HEK293 (cell line): ENCODE data around the gene ACTG1.

Source experiments
- ATF2 ChIP-seq: fragments of 450-650 bp; formaldehyde crosslinking; IDR thresholded peaks from 2 replicates; pipeline ENCODE4 v1.5.1; 2016; ENCODE audit warnings: missing biosample characterization, missing genetic modification characterization, low read depth
- GLIS1 ChIP-seq: fragments of 450-650 bp; formaldehyde crosslinking; IDR thresholded peaks from 2 replicates; pipeline ENCODE4 v1.5.1; 2016; ENCODE audit warnings: missing biosample characterization, missing genetic modification characterization
- GLIS2 ChIP-seq: fragments of 450-650 bp; formaldehyde crosslinking; IDR thresholded peaks from 2 replicates; pipeline ENCODE4 v1.5.1; 2016; ENCODE audit warnings: missing biosample characterization, missing genetic modification characterization
- IKZF3 ChIP-seq: fragments of 450-650 bp; IDR thresholded peaks from 2 replicates; pipeline ENCODE4 v1.5.0; 2018; ENCODE audit warnings: missing biosample characterization, mild to moderate bottlenecking, missing genetic modification characterization, moderate library complexity
- KLF1 ChIP-seq: fragments of 450-650 bp; formaldehyde crosslinking; IDR thresholded peaks from 2 replicates; pipeline ENCODE4 v1.5.1; 2016; ENCODE audit warnings: missing biosample characterization, missing genetic modification characterization
- KLF16 ChIP-seq: fragments of 450-650 bp; formaldehyde crosslinking; IDR thresholded peaks from 2 replicates; pipeline ENCODE4 v1.5.1; 2017; ENCODE audit warnings: missing biosample characterization, missing genetic modification characterization
- KLF8 ChIP-seq: fragments of 450-650 bp; formaldehyde crosslinking; IDR thresholded peaks from 2 replicates; pipeline ENCODE4 v1.5.1; 2016; ENCODE audit warnings: missing biosample characterization, missing genetic modification characterization
- MYNN ChIP-seq: fragments of 450-650 bp; formaldehyde crosslinking; IDR thresholded peaks from 2 replicates; pipeline ENCODE4 v1.5.1; 2016; ENCODE audit warnings: missing biosample characterization, missing genetic modification characterization, borderline replicate concordance
- SALL2 ChIP-seq: fragments of 450-650 bp; formaldehyde crosslinking; IDR thresholded peaks from 2 replicates; pipeline ENCODE4 v1.5.0; 2017; ENCODE audit warnings: missing biosample characterization, mild to moderate bottlenecking, missing genetic modification characterization, borderline replicate concordance
- SP3 ChIP-seq: fragments of 450-650 bp; formaldehyde crosslinking; IDR thresholded peaks from 2 replicates; pipeline ENCODE4 v1.5.1; 2016; ENCODE audit warnings: missing biosample characterization, missing genetic modification characterization
- SP7 ChIP-seq: fragments of 450-650 bp; formaldehyde crosslinking; IDR thresholded peaks from 2 replicates; pipeline ENCODE4 v1.5.1; 2016; ENCODE audit warnings: missing biosample characterization, missing genetic modification characterization
- ZBTB10 ChIP-seq: fragments of 450-650 bp; formaldehyde crosslinking; IDR thresholded peaks from 2 replicates; pipeline ENCODE4 v1.5.1; 2016; ENCODE audit warnings: missing biosample characterization, missing genetic modification characterization
- ZBTB17 ChIP-seq: fragments of 450-650 bp; formaldehyde crosslinking; IDR thresholded peaks from 2 replicates; pipeline ENCODE4 v1.5.1; 2016; ENCODE audit warnings: missing biosample characterization, missing genetic modification characterization
- ZBTB20 ChIP-seq: fragments of 450-650 bp; formaldehyde crosslinking; IDR thresholded peaks from 2 replicates; pipeline ENCODE4 v1.5.1; 2016; ENCODE audit warnings: missing biosample characterization, missing genetic modification characterization
- ZNF341 ChIP-seq: fragments of 450-650 bp; formaldehyde crosslinking; IDR thresholded peaks from 2 replicates; pipeline ENCODE4; 2016; ENCODE audit warnings: low read depth, missing biosample characterization, missing genetic modification characterization
- ZNF423 ChIP-seq: fragments of 450-650 bp; formaldehyde crosslinking; IDR thresholded peaks from 2 replicates; pipeline ENCODE4 v1.5.1; 2016; ENCODE audit warnings: missing biosample characterization, missing genetic modification characterization
- ZNF600 ChIP-seq: fragments of 450-650 bp; formaldehyde crosslinking; IDR thresholded peaks from 2 replicates; pipeline ENCODE4 v1.5.1; 2016; ENCODE audit warnings: missing biosample characterization, missing genetic modification characterization
- ZNF692 ChIP-seq: fragments of 450-650 bp; formaldehyde crosslinking; IDR thresholded peaks from 2 replicates; pipeline ENCODE4 v1.5.1; 2016; ENCODE audit warnings: missing biosample characterization, missing genetic modification characterization
- ZNF701 ChIP-seq: fragments of 450-650 bp; formaldehyde crosslinking; IDR thresholded peaks from 2 replicates; pipeline ENCODE4 v1.5.1; 2016; ENCODE audit warnings: missing biosample characterization, missing genetic modification characterization
- ZNF76 ChIP-seq: fragments of 450-650 bp; formaldehyde crosslinking; IDR thresholded peaks from 2 replicates; pipeline ENCODE4; 2016; ENCODE audit warnings: low read depth, missing biosample characterization, missing genetic modification characterization, borderline replicate concordance
- ZSCAN16 ChIP-seq: fragments of 450-650 bp; formaldehyde crosslinking; IDR thresholded peaks from 2 replicates; pipeline ENCODE4 v1.5.1; 2016; ENCODE audit warnings: missing biosample characterization, missing genetic modification characterization
- TF ChIP-seq, protein P1 (sequence below): fragments of 450-650 bp; formaldehyde crosslinking; IDR thresholded peaks from 2 replicates; pipeline ENCODE4 v1.5.1; 2017; ENCODE audit warnings: missing biosample characterization, missing genetic modification characterization
- TF ChIP-seq, protein P2 (sequence below): fragments of 450-650 bp; formaldehyde crosslinking; optimal IDR thresholded peaks from 2 replicates; pipeline ENCODE3; 2016; ENCODE audit warnings: missing biosample characterization, mild to moderate bottlenecking, missing genetic modification characterization
- TF ChIP-seq, protein P3 (sequence below): fragments of 450-650 bp; formaldehyde crosslinking; IDR thresholded peaks from 2 replicates; pipeline ENCODE4 v1.5.1; 2017; ENCODE audit warnings: missing biosample characterization, missing genetic modification characterization
- TF ChIP-seq, protein P4 (sequence below): fragments of 450-650 bp; formaldehyde crosslinking; conservative IDR thresholded peaks from 2 replicates; pipeline ENCODE4 v1.5.1; 2016; ENCODE audit warnings: low read depth, missing biosample characterization, missing genetic modification characterization

The ACTG1 gene

GRCh38 chr17:81514739-81515529 lies 2.3 kb upstream of the ACTG1 start (continued):
- TF ChIP-seq ZBTB10 (tag by site-specific recombination) = peak; percentile 75
- no peak for TF ChIP-seq ZNF701
- TF ChIP-seq GLIS1 = peak; percentile 61
- TF ChIP-seq ZNF692 (tag by site-specific recombination) = 0 out of 2 replicates have a peak, but pooled peaks have one; percentile 13
- TF ChIP-seq ZBTB20 (tag by site-specific recombination) = peak; percentile 77
- peak; percentile 43; the same call in 1 of the 2 replicates for TF ChIP-seq ZNF600 (tag by site-specific recombination)
- TF ChIP-seq SP3 (tag by site-specific recombination) = peak; percentile 65
- TF ChIP-seq ZNF341 = peak; percentile 45; the same call in 1 of the 2 replicates
- TF ChIP-seq KLF1 (tag by site-specific recombination) = peak; percentile 73
- TF ChIP-seq ZSCAN16 (tag by site-specific recombination) = no peak
- peak; percentile 87 for TF ChIP-seq KLF16 (tag by site-specific recombination)
- peak; percentile 28; the same call in 1 of the 2 replicates for TF ChIP-seq SP7 (tag by site-specific recombination)
- TF ChIP-seq IKZF3 = 0 out of 2 replicates have a peak, but pooled peaks have one; percentile 10
- TF ChIP-seq, protein P1, sequence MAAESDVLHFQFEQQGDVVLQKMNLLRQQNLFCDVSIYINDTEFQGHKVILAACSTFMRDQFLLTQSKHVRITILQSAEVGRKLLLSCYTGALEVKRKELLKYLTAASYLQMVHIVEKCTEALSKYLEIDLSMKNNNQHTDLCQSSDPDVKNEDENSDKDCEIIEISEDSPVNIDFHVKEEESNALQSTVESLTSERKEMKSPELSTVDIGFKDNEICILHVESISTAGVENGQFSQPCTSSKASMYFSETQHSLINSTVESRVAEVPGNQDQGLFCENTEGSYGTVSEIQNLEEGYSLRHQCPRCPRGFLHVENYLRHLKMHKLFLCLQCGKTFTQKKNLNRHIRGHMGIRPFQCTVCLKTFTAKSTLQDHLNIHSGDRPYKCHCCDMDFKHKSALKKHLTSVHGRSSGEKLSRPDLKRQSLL (tag by site-specific recombination) = no peak
- TF ChIP-seq ZNF423 (tag by site-specific recombination) = no peak
- TF ChIP-seq KLF8 (tag by site-specific recombination) = peak; percentile 85
- TF ChIP-seq, protein P2, sequence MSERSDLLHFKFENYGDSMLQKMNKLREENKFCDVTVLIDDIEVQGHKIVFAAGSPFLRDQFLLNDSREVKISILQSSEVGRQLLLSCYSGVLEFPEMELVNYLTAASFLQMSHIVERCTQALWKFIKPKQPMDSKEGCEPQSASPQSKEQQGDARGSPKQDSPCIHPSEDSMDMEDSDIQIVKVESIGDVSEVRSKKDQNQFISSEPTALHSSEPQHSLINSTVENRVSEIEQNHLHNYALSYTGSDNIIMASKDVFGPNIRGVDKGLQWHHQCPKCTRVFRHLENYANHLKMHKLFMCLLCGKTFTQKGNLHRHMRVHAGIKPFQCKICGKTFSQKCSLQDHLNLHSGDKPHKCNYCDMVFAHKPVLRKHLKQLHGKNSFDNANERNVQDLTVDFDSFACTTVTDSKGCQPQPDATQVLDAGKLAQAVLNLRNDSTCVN (tag by site-specific recombination) = peak; percentile 63
- TF ChIP-seq, protein P3, sequence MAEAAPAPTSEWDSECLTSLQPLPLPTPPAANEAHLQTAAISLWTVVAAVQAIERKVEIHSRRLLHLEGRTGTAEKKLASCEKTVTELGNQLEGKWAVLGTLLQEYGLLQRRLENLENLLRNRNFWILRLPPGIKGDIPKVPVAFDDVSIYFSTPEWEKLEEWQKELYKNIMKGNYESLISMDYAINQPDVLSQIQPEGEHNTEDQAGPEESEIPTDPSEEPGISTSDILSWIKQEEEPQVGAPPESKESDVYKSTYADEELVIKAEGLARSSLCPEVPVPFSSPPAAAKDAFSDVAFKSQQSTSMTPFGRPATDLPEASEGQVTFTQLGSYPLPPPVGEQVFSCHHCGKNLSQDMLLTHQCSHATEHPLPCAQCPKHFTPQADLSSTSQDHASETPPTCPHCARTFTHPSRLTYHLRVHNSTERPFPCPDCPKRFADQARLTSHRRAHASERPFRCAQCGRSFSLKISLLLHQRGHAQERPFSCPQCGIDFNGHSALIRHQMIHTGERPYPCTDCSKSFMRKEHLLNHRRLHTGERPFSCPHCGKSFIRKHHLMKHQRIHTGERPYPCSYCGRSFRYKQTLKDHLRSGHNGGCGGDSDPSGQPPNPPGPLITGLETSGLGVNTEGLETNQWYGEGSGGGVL = no peak
- TF ChIP-seq MYNN (tag by site-specific recombination) = no peak
- no peak for TF ChIP-seq SALL2 (tag by site-specific recombination)
- TF ChIP-seq ZBTB17 (tag by site-specific recombination) = peak; percentile 26; the same call in 1 of the 2 replicates
- TF ChIP-seq GLIS2 (tag by site-specific recombination) = peak; percentile 85
- 0 out of 2 replicates have a peak, but pooled peaks have one; percentile 28 for TF ChIP-seq ZNF76 (tag by site-specific recombination)
- TF ChIP-seq, protein P4, sequence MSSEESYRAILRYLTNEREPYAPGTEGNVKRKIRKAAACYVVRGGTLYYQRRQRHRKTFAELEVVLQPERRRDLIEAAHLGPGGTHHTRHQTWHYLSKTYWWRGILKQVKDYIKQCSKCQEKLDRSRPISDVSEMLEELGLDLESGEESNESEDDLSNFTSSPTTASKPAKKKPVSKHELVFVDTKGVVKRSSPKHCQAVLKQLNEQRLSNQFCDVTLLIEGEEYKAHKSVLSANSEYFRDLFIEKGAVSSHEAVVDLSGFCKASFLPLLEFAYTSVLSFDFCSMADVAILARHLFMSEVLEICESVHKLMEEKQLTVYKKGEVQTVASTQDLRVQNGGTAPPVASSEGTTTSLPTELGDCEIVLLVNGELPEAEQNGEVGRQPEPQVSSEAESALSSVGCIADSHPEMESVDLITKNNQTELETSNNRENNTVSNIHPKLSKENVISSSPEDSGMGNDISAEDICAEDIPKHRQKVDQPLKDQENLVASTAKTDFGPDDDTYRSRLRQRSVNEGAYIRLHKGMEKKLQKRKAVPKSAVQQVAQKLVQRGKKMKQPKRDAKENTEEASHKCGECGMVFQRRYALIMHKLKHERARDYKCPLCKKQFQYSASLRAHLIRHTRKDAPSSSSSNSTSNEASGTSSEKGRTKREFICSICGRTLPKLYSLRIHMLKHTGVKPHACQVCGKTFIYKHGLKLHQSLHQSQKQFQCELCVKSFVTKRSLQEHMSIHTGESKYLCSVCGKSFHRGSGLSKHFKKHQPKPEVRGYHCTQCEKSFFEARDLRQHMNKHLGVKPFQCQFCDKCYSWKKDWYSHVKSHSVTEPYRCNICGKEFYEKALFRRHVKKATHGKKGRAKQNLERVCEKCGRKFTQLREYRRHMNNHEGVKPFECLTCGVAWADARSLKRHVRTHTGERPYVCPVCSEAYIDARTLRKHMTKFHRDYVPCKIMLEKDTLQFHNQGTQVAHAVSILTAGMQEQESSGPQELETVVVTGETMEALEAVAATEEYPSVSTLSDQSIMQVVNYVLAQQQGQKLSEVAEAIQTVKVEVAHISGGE = peak; percentile 88
- TF ChIP-seq ATF2 (tag by site-specific recombination) = no peak
